ENCODE results near the gene INTS11.

The INTS11 gene

DNA sequence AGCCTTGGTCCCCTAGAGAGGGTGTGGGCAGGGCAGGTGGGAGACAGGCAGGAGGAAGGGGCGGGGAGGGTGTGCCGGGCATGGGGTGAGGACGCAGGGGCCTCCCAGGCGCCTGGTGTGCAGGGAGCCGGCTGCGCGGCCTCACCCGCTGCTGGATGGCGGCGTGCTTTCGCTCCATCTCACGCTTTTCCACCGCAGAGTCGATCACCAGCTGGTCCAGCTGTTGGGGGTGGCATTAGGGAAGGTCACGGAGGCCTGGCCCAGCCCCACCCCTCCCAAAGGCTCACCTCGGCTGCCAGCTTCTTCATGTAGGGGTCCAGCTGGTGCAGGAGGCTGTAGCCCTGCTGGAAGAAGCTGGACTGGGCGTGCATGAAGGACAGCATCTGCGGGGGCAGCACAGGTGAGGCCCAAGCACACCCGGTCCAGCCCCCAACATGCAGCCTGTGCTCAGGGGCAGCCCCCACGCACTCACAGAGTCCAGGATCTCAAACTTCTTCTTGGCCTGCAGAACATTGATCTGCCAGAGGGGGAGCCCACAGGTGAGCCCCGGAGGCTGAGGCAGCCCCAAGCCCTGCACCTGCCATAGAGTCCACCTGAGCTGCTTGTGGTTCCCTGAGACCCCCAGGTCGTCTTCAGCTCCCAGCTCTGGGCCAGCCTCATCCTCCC, 24.6 kb downstream of the INTS11 start:
- DNase-seq (ENCODE audit: low read depth) = peak; percentile 28

DNA sequence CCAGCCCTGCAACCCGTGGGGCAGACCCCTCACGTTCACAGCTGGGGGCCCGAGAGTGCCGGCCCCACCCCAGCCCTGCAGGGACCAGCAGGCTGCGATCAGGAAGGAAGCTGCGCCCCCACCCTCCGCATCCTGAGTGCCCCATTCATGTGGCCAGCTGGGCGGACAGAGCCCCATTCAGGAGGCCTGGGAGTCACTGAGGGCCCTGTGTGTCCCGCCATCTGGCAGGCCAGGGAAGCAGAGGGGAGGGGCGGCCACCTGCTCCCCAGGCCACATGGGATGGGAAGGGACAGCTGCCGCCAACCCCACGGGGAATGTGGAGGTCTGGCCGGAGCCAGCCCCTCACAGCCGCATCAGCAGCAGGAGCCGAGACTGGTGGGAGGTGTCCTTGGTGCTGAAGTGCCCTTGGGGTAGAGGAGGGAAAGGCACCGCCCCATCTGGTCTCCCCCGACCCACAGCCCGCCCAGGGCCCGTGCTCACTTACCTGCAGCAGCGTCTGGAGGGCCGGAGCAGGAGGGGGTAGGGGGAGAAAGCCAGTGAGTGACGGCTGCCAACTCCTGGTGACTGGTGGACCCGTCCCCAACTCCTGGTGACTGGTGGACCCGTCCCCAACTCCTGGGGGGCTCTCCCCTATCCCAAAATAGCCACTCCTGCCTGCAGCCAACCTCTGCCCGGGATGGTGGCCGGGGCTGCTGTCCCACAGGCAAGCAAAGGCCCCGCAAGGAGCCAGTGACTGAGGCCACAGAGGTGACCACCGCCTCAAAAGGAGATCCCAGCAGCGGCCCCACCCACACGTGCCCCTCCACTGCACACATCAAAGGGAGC, 25.4 kb downstream of the INTS11 start:
- no peak for DNase-seq (ENCODE audit: low read depth)

DNA sequence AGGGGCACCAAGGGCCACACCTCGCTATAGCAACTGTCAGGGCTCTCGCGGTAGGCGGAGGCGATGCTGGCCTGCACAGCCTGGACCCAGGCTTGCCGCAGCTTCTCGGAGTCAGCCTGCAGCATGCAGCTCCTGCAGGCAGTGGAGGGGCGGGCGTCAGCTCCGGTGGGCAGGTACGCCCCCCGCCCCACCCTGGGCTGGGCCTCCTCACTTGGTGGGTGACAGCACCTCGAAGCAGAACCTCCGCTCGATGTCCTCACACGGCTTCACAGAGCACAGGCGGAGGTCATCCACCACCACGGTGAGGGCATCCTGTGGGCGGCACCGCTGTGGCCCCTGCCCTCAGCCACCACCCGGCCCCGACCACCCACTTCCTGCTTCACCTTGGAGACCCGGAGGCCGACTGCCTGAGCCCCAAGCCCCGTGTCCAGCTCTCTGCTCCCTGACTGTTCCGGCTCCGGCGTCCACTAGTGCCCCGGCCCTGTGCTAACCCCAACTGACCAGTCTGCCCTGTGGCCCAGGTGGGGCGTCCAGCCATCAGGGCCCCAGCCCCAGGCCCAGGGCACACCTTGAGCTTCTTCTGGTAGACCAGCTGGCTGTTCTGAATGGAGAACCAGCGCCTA, 26.5 kb downstream of the INTS11 start:
- DNase-seq (ENCODE audit: low read depth) = no peak

DNA sequence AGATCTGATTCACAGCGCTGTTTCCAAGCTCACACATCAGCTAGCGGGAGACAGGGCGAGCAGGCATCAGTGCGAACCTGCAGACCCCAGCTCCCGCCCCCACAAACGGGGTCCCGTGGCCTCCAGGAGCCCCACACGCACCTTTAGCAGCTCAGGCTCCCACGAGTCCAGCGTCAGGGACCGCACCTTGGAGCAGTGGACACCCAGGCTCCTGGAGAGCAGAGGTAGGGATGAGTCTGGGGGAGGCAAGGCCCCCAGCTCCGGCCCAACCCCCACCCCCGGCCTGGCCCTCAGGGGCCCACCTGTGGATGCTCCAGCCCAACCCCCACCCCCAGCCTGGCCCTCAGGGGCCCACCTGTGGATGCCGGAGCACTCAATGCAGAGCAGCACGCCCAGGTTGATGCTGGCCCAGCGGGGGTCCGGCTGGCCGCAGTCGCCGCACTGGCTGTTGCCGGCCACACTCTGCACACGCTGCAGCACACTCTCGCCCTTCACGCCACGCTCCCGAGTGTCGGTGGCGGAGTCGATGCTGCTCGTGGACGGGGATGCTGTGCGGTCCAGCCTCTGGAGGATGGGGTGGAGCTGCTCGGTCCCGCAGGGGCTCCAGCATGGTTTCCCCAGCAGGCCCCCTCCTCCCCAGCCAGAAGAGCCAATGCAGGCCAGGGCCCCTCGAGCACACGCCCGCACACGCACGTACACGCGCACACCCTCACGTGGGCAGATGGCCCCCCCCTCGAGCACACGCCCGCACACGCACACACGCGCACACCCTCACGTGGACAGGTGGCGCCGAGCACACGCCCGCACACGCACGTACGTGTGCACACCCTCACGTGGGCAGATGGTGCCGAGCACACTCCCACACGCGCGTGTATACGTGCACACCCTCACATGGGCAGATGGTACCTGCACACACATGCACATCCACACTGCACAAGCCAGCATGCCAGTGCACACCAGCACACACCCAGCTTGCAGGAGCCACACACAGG, 28.1 kb downstream of the INTS11 start:
- DNase-seq (ENCODE audit: low read depth) = no peak

DNA sequence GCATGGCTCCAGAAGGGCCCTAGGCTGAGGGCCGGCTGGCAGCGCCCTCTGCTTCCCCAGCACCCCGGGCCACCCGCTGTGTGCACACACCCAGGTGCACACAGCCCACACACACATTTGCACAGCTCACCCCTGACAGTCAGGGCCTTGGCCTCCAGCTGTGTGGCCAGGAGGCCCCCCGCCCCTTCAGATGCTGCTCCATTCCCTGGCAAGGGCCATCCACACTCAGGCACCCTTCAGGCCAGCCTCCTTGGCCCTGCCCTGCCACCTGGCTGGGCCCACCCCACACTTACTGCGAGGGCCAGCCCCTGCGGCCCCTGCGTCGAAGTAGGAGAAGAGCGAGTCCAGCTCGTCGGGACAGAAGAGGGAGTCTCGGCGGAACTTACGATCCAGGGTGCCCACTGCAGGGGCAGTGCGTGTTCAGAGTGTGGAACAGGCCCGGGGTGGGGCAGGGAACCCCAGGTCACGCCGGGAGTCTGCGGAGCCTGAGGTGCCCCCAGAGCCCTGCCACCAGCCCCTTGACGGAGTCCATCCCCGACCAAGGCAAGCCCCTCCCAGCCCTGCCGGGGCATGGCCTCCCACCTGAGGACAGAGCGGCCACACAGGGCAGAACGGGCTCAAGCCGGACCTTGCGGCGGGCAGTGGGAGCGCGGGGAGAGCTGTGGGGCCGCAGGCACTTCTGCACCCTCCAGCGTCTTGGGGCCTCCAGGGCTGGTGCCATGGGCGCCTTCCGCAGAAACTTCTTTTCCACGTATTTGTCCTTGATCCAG, 29.1 kb downstream of the INTS11 start:
- no peak for DNase-seq (ENCODE audit: low read depth)

DNA sequence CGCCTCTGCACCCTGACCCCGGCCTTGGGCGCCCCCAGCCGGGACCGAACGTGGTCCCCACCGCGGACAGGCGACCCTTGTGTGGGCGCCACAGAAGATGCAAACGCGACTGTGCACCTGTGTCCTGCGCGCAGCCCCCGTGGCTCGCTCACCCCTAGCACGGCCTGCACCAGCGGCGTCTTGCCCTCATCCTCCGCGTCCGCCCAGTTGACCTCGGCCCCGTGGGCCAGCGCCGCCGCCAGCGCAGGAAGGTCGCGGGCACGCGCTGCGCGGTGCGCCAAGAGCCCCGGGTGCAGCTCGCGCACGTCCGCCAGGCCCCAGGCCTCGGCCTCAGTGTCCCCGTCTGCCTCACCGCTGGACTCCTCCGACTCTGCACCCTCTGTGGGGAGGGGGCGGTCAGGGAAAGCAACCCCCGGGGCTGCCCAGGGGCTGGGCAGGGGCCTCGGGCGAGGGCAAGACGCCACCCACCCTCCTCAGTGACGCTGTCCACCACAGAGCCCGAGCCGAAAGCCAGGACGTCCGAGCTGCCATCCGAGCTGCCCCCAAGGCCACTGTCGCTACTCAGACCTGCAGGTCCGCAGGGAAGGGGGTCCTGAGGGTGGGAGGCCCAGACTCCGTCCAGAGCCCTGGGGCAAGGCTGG, 30.1 kb downstream of the INTS11 start:
- no peak for DNase-seq (ENCODE audit: low read depth)

DNA sequence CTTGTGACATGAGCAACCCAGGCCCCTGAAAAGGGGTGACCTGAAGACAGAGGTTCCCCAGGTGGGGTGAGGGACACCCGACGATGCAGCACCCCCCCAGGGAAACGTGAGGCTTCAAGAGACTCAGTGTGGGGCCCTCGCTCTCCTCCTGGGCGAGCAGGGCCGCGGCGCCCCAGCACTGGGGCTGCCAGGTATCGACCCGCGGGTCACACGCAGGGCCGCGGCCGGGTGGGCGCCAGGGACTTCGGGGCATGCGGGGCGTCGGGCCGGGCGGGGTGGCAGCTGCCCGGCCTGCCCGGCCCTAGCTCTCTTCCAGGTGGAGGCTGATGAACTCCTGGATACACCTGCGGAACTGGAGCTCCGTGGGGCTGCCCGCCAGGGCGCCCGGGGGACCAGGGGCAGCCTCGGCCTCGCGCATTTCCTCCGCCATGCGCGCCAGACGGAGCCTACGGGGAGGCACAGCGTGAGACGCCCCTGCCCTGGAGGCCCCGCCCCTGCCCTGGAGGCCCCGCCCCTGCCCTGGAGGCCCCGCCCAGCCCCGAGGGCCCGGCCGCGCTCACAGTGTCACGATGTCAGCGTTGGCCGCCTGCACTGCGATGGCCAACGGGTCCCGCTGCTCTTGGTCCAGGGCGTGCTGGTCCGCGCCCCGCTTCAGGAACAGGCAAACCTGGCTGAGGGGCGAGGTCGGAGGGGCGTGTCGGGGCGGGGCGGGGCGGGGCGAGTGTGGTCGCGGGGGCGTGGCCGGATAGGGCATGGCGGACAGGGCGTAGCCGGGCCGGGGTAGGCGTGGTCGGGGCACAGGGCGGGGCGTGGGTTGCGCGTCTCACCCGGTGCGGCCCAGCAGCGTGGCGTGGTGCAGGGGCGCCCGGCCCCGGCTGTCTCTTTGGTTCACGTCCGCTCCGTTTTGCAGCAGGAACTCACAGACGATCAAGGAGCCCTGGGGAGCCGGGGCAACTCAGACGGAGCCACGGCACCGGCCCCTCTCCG, 30.9 kb downstream of the INTS11 start:
- DNase-seq (ENCODE audit: low read depth) = no peak

DNA sequence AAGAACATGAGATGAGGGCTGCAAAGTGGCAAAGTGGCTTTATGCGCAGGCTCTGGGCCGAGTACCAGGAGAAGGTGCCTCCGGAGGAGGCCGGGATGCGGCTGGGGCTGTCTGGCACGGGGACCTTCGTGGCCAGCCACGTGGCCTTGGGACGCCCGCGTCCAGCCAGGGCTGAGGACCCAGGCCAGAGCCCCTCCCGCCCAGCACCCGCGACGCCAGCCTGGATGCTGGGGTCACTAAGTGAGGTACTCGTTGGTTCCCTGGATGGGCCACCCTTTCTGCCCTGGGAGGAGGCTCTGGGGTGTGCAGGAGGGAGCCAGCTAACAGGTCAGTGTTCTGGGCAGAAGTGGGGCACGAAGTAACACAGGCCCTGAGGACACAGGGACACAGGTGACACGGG, 31.6 kb downstream of the INTS11 start:
- DNase-seq (ENCODE audit: low read depth) = no peak

DNA sequence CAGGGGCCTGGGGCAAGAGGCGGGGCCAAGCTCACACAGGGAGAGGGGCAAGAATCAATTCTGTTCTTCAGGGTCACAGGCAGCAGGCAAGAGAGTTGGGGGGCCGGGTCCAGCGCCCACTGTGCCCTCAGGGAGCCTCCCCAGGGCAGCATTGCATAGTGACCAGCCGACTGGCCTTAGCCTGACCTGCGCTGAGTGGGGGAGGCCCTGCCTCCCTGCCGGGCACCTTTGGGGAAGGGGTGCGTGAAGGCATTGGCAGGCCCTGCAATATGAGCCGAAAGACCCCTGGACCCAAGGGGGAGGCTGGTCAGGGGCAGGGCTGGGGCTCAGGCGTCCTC, 32.0 kb downstream of the INTS11 start:
- DNase-seq (ENCODE audit: low read depth) = no peak

DNA sequence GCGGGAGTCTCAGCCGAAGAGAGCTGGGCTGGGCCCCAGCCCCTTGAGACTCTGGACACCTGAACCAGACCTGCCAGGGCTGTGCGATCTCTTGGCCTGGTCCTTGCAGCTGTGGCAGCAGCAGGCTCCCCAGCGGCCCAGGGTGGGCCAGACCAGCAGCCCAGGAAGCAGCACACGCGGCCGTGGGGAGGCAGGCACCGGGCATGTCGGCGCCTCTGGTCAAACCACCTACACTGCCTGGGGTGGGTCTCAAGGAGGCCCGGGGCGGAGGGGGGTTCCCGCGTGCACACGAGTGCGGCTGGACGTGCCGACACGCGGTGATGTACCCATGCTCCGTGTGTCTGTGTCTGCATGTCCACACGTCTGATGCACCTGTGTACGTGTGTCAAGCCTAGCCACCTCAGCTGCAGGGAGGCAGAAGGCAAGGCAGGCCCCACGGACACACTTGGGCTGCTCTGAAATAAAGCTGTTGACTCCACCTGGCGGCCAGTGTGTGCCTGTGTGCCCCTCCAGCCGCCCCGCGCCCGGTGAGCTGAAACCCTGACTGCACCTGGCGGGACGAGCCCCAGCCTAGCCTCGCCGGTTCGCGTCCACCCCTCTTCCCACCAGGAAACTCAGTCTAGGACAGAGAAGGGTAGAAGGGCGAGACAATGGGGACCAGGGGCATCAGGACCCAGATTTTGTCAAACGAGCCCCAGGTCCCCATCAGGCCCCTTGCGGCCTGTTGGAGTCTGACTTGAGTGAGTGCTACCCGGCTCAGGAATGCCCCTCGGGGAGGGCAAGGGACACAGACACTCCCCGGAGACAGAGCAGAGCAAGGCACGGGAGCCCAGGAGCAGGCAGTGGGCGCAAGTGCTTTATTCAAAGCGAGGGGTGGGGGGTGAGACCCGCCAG, 32.7 kb downstream of the INTS11 start:
- DNase-seq (ENCODE audit: low read depth) = peak; percentile 59

DNA sequence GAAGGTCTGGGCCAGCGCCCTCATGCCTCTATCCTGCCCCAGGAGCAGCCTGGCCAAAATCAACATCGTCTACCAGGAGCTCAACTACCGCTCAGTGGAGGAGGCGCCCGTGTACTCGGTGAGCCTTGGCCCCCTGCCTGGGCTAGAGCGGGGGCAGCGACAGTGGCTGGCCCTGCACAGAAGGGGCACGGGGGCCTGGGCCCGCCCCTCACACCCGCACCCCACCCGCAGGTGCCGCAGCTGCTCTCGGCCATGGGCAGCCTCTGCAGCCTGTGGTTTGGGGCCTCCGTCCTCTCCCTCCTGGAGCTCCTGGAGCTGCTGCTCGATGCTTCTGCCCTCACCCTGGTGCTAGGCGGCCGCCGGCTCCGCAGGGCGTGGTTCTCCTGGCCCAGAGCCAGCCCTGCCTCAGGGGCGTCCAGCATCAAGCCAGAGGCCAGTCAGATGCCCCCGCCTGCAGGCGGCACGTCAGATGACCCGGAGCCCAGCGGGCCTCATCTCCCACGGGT, 33.4 kb downstream of the INTS11 start:
- no peak for DNase-seq (ENCODE audit: low read depth)

DNA sequence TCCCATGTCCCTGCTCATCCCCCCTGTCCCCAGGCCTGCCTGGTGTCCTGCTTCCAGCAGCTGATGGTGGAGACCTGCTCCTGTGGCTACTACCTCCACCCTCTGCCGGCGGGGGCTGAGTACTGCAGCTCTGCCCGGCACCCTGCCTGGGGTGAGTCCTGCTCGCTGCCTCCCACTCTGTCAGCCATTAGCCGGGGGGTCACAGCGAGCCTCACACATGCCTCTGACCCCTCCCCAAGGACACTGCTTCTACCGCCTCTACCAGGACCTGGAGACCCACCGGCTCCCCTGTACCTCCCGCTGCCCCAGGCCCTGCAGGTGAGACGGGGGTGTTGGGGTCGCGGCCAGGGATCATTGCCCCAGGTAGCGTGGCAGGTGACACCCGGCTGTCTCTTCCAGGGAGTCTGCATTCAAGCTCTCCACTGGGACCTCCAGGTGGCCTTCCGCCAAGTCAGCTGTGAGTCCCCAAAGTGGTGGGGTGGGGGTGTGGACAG, 34.2 kb downstream of the INTS11 start:
- DNase-seq (ENCODE audit: low read depth) = no peak

DNA sequence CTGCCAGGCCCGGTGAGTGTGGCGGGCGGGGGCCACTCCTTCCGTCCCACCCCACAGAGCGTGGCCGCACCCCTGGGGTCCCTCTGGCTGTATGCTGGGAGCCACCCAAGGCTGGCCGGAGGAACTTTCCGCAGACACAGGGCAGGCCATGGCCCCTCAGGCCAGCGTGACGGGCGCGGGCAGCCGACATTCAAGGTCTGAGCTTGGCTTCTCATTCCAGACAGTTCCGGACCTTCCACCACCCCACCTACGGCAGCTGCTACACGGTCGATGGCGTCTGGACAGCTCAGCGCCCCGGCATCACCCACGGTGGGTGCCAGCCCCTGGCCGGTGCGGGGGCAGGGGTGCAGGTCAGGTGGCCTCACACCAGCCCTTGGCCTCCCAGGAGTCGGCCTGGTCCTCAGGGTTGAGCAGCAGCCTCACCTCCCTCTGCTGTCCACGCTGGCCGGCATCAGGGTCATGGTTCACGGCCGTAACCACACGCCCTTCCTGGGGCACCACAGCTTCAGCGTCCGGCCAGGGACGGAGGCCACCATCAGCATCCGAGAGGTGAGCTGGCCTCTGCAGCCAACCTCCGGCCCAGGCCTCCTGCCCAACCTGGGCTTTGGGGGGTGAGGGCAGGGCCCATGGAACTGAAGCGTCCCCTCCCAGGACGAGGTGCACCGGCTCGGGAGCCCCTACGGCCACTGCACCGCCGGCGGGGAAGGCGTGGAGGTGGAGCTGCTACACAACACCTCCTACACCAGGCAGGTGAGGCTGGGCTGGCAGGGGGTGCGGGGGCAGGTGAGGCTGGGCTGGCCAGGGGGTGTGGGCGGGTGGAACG, 37.0 kb downstream of the INTS11 start:
- no peak for DNase-seq (ENCODE audit: low read depth)

DNA sequence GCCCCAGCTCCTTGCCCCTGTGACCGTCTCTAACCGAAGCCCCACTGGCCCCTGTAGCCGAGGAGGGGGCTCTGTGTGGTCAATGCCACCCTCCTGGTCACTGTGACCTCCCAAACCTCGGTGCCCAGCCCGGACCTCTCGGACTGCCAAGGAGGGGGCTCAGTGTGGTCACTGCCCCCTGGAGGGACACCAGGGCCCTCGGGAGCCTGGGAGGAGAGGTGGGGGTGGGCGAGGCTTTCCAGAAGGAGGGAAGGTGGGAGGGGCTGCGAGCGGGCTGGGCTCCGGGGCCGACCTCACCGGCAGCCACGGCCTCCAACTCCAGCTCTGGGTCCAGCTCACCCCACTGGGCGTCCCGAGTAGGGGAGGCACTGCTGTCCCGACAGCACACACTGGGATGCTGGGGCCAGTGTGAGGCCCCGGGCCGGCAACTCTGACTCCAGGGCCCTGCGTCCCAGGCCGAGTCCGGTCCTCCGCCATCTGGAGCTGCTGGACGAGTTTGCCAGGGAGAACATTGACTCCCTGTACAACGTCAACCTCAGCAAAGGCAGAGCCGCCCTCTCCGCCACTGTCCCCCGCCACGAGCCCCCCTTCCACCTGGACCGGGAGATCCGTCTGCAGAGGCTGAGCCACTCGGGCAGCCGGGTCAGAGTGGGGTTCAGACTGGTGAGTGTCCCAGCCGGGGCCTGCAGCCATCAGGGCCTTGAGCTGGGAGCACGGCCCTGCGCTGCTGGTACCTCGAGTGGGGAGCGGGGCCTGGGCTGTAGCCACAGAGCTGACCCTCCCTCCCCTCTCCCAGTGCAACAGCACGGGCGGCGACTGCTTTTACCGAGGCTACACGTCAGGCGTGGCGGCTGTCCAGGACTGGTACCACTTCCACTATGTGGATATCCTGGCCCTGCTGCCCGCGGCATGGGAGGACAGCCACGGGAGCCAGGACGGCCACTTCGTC, 37.9 kb downstream of the INTS11 start:
- DNase-seq (ENCODE audit: low read depth) = no peak

DNA sequence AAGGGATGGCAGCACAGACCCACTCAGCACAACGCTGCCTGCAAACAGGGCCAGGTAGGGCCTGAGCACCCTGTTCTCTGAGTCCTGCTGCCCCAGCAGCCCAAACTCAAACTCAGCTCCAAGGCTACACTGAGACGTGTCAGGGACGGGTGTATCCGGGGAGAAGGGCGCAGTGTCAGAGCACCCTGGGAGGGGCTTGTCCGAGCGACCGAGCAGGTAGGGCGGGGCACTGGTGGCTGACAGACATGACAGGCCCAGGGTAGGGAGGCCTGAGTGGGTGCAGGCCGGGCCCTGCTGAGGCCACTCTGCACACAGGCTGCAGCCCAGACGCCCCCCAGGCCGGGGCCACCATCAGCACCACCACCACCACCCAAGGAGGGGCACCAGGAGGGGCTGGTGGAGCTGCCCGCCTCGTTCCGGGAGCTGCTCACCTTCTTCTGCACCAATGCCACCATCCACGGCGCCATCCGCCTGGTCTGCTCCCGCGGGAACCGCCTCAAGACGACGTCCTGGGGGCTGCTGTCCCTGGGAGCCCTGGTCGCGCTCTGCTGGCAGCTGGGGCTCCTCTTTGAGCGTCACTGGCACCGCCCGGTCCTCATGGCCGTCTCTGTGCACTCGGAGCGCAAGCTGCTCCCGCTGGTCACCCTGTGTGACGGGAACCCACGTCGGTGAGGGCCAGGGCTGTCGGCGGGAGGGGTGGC, 38.7 kb downstream of the INTS11 start:
- DNase-seq (ENCODE audit: low read depth) = no peak
